Stimulated activated CD8-positive, alpha-beta memory T cell treated with anti-CD3 and anti-CD28 coated beads, Interleukin-12 subunit alpha, Interleukin-12 subunit beta, amount 100 ng/mL, for 24 hours (primary cell): ENCODE measurements around the gene CD72.
"Not testable (repeated sequence)": the region's sequence is repeated elsewhere in the genome, so short reads cannot be mapped to it uniquely, and the experiment has no call there.

ENCODE experiments used
- DNase-seq: peaks from one replicate; pipeline ENCODE4 v3.0.0-alpha.2; 2020; ENCODE audit errors: extremely low read depth

The CD72 gene

GRCh38 chr9:35649431-35650340 is 31.5 kb upstream of the CD72 start:
- DNase-seq = no peak

DNA sequence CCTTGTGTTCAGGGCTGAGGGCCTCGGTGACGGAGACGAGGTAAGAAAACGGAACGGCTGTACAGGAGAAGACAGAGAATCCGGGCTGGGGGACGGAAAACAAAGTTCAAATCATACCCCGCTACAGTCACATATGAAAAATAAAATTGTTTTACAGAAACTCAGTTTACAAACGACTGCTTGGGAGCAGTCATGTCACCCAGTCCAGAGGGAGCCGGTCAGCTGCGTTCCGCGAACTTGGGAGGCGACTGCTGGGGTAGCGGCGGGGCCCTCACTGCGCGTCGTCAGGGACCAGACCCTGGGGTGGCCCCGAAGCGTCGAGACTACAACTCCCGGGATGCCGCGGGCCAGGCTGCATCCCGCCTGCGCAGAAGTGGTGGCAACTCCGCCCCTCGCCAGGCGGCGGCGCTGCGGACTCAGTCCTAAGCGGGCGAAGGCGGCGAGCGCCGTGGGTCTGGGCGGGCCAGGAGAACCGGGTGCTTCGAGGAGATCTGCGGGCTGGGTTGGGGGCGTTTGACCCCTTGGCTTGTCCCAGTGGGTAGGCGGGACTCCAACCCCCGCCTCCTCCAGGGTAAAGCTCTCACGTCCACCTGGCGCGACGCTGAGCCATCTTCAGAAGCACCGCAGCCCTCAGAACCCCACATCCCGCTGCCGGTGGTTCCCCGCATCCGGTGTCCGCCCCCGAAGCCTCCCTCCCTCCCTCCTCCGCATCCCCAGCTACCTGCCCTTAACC is 28.5 kb upstream of the CD72 start:
- DNase-seq = peak; percentile 73

DNA sequence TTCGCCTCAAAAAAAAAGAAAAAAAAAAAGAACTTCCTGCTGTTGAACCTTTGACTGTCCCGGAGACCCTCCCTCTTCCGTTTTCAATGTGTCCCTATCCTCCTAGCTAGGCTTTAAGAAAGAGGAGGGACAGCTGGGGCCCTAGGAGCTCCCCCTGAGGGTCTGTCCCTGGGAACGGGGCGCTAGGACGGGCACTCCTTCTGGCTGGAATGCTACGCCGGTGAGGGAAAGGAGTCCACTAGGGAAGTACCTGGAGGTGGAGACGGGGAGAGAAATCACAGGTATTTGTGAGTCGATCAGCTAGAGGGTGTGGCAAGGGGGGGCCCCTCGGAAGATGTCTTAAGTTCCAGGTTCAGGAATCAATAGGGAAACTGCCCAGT is 27.9 kb upstream of the CD72 start:
- no peak for DNase-seq

DNA sequence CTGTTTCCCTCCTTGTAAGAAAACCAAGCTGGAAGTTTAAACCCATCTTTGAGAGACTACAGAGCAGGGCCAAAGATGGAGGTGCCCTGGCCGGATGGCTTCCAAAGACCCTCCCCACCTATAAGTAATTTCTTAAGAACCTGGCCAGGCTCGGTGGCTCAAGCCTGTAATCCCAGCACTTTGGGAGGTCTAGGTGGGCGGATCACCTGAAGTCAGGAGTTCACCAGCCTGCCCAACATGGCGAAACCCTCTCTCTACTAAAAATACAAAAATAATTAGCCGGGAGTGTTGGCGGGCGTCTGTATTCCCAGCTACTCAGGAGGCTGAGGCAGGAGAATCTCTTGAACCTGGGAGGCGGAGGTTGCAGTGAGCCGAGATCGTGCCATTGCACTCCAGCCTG is 27.5 kb upstream of the CD72 start:
- not testable (repeated sequence) for DNase-seq

GRCh38 chr9:35643046-35643445 is 24.8 kb upstream of the CD72 start:
- DNase-seq = no peak

- DNase-seq = not testable (repeated sequence)
These were observed 23.3 kb upstream of the CD72 start for GRCh38 chr9:35641478-35641877.

DNA sequence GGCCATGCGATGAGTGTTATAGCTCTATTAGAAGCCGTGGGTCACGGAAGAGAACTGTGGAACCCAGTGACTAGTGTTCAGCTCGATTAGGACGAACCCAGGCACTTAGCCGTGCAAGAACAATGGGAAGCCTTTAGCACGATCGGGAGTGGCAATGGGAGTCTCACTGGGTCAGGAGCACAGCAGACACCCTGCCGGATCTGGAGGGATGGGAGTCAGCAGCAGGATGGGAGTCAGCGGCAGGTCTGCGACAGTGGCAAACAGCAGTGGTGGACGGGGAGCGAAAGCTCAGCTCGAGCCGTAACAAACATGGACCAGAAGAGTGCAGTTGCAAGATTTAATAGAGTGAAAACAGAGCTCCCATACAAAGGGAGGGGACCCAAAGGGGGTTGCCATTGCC is 22.2 kb upstream of the CD72 start:
- not testable (repeated sequence) for DNase-seq

DNA sequence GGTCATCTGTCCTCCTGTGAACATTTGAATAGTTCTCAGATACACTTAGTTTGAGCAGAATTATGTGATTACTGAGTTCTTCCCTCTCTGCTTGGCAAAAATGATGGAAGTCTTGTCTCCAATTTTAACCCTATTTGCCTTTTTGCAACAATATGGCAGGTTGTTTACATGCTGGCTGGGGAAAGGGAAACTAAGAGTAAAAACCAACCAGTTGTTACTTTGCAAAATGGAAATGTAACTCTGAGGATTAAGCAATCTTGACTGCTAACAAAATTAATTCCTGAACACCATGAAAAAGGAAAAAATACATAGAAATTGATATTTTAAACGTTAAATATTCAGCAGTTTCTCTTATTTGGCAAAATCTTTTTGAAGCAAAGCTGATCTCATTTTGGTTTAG is 21.4 kb upstream of the CD72 start:
- DNase-seq = no peak

DNA sequence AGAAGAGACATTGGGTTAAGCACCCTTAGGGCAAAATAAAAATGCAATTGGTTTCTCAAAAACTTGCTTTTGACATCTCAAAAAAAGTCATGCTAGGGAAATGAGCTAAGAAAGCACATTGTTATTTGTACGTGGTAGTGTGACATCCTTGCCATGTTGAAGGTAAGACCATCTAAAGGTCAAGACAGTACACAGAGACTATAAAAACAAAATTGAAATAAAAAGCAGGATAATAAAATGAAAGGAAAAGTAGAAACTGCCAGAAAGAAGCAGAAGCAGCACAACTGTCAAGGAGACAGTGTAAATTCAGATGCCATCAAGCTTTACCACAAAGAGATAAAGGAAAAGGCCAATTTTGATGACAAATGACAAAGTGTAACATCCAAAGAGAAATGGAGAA is 21.0 kb upstream of the CD72 start:
- not testable (repeated sequence) for DNase-seq

- not testable (repeated sequence) for DNase-seq
These were observed 20.5 kb upstream of the CD72 start for GRCh38 chr9:35638751-35639150.

- not testable (repeated sequence) for DNase-seq
These were observed 19.3 kb upstream of the CD72 start for GRCh38 chr9:35637427-35637955.

- DNase-seq = not testable (repeated sequence)
These were observed 18.6 kb upstream of the CD72 start for GRCh38 chr9:35636877-35637246.

GRCh38 chr9:35636135-35636876 is 18.1 kb upstream of the CD72 start:
- no peak for DNase-seq

- DNase-seq = no peak
These were observed 17.5 kb upstream of the CD72 start for GRCh38 chr9:35635730-35636129.

DNA sequence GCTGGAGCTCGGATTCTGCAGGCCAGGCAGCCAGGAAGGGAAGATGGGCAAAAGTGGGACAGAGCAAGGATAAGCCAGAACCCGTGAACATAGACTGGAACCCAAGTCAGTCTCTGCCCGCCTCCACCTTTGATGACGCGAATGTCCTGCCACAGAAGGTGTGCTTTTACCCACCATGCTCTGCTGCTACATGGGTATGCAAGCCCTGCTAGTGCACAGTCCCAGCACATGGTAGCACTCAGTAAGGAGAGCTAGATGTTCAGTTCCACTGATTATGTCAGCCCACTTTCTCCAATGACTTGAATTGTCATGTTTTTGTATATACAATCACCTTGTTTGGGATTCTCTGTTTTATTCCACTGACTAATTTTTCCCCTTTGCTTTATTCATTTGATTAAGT is 11.4 kb upstream of the CD72 start:
- no peak for DNase-seq

GRCh38 chr9:35628389-35628991 is 10.3 kb upstream of the CD72 start:
- no peak for DNase-seq

DNA sequence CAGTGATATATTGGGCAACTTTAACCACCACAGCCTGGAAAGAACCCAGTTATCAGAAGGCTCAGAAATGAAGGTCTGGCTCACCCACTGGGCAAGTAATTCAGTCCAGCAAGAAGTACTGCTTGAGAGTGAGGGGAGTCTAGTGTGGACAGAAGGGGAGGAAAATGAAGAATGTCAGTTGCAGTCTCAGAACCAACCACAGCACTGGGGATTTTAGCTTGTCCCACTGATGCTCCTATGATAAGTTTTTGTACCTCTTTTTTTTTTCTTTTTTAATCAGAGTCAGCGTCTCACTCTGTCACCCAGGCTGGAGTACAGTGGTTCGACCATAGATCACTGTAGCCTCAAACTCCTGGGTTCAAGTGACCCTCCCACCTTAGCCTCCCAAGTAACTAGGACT is 9.4 kb upstream of the CD72 start:
- DNase-seq = no peak

DNA sequence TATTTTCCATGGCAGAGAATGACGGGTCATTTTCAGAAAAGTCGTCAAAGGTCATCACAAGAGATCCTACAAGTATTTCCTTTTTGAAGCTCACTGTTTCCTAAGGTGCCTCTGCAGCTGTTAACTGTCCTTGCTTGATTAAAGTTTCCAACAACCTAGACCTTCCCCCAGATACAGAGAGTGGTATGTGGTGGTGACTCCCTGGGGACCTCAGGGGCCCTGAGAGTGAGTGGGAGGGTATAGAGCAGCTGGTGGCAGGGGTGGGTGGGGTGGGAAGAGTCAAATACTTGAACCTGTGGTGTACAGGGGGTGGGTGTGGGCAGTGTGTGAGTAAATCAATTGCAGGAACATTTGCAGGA is 1.6 kb upstream of the CD72 start:
- no peak for DNase-seq

GRCh38 chr9:35618854-35619799 is 914 bp upstream of the CD72 start:
- DNase-seq = no peak

GRCh38 chr9:35617548-35617947 is 665 bp downstream of the CD72 start:
- DNase-seq = no peak
